GM21529 (cell line): Measurements from ENCODE around the gene TXNL4B.
"Not testable (repeated sequence)": the region's sequence is repeated elsewhere in the genome, so short reads cannot be mapped to it uniquely, and the experiment has no call there.

ENCODE experiments used
- ATAC-seq: cut with Tn5 transposase; IDR thresholded peaks from one replicate; pipeline ENCODE4 v1.9.1; 2021; ENCODE audit not compliant: unreplicated experiment

TXNL4B gene

GRCh38 chr16:72076991-72077706, 16.3 kb downstream of the TXNL4B start:
- ATAC-seq = not testable (repeated sequence)

DNA sequence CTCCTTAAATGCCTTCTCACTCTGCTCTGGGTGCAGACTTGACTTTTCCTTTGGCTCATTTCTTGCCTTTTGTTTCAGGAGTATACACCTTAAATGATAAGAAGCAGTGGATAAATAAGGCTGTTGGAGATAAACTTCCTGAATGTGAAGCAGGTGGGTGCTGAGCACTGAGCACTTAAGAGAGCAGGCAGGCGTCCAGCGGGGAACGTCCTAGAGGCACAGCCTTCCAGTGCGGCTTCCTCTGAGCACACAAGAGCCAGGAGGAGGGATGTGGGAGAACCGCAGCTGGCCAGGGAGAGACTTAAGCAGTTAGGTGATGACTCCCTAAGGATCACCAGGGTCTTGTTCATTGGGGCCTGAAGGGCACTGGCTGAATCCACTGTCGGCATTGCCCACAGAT, 18.4 kb downstream of the TXNL4B start:
- ATAC-seq = not testable (repeated sequence)

DNA sequence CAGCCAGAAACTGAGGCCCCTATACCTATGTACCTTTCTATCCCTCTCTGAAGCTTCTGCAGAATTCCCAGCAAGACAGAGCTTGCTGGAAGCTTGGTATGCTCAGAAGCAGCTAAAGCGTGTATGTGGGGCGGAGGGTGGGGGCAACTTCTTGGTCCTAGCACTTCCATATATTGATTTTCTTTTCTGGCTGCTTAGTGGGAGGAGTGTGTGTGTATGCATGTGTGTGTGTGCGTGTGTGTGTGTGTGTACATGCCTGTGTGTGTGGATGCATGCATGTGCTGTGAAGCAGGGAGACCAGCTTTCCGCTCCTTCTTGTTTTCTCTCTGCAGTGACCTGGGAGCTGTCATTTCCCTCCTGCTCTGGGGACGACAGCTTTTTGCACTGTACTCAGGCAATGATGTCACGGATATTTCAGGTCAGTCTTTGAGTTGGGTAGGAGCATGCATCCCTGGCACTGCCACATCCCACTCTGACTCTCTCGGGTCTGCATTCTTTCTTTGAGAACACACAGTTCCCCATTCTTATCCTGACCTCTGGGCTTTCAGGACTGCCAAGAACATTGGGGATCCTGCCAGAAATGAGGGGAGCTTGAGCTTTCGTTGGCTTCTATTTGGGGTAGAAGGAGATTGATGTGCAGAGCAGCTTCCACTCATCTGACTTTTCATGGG, 19.7 kb downstream of the TXNL4B start:
- no peak for ATAC-seq

DNA sequence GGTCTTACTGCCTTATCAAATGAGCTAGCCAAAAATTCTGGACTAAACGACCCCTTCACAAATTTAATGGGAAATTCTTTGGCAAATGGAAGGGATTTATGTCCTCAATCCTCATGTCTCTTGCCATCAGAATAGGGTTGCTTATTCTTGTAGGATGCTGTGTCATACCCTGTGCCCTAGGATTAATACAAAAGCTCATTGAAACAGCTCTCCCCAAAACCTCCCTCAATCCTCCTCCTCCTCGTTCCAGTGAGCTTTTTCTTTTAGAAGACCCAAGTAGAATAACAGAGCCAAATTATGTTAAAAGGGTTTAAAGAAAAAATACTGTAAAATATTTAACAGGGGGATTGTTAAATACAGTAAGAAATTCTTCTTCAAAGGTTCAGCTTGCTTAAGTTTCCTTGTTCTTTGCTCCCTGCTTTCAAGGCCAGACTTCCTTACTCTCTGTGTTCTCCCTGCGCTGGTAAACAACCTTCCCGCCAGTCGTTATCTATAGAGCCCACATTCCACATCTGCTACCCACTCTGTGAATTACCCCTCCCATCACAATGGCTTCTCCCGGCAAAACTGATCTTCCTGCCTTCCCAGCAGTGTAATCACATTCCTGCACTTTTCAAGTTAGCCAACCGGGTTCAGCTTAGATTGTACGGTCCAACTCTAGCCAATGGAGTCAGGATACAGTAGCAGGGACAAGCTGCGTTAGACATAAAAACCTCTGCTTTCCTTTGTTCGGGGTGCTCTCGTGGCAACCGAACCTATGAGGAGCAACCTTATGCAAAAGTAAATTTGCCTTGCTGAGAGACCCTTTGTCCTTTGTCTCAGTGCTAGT, 20.7 kb downstream of the TXNL4B start:
- no peak for ATAC-seq

DNA sequence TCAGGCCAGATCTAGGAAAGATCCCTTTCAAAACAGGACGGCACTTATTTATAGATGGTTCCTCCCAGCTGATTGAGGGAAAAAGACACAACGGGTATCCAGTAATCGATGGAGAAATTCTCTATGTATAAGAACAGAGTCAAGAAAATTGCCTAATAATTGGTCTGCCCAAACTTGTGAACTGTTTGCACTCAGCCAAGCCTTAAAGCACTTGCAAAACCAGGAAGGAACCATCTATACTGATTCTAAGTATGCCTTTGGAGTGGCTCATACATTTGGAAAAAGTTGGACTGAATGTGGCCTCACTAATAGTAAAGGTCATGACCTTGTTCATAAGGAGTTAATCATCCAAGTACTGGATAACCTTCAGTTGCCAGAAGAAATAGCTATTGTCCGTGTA, 24.5 kb downstream of the TXNL4B start:
- no peak for ATAC-seq

DNA sequence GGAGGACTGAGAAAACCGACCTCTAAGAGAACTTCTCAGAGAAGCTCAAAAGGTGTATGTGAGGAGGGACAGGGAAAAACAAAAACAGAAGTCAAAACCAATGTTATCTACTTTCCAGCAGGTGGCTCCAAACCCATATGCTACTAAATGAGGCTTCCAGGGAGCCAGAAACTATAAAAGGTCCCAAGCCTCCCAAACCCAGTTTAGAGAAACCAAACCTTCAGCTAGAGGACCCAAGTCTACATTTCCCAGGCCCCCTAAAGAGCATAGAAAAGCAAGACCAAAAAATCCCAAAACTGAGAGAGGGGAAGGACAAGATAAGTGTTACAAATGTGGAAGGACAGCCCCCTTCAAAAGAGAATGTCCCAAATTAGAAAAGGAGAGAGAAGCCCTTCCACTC, 26.7 kb downstream of the TXNL4B start:
- ATAC-seq = no peak

GRCh38 chr16:72064361-72064894, 29.0 kb downstream of the TXNL4B start:
- no peak for ATAC-seq

GRCh38 chr16:72061564-72061963, 31.9 kb downstream of the TXNL4B start:
- no peak for ATAC-seq

DNA sequence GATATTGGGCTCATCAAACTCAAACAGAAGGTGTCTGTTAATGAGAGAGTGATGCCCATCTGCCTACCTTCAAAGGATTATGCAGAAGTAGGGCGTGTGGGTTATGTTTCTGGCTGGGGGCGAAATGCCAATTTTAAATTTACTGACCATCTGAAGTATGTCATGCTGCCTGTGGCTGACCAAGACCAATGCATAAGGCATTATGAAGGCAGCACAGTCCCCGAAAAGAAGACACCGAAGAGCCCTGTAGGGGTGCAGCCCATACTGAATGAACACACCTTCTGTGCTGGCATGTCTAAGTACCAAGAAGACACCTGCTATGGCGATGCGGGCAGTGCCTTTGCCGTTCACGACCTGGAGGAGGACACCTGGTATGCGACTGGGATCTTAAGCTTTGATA, 33.0 kb downstream of the TXNL4B start:
- no peak for ATAC-seq

GRCh38 chr16:72059060-72059459, 34.4 kb downstream of the TXNL4B start:
- not testable (repeated sequence) for ATAC-seq

DNA sequence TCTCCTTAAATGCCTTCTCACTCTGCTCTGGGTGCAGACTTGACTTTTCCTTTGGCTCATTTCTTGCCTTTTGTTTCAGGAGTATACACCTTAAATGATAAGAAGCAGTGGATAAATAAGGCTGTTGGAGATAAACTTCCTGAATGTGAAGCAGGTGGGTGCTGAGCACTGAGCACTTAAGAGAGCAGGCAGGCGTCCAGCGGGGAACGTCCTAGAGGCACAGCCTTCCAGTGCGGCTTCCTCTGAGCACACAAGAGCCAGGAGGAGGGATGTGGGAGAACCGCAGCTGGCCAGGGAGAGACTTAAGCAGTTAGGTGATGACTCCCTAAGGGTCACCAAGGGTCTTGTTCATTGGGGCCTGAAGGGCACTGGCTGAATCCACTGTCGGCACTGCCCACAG, 36.1 kb downstream of the TXNL4B start:
- not testable (repeated sequence) for ATAC-seq

DNA sequence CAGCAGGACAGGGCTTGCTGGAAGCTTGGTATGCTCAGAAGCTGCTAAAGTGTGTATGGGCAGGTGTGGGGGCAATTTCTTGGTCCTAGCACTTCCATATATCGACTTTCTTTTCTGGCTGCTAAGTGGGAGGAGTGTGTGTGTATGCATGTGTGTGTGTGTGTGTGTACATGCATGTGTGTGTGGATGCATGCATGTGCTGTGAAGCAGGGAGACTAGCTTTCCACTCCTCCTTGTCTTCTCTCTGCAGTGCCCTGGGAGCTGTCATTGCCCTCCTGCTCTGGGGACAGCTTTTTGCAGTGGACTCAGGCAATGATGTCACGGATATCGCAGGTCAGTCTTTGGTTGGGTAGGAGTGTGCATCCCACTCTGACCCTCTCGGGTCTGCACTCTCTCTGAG, 37.5 kb downstream of the TXNL4B start:
- ATAC-seq = no peak

- ATAC-seq = not testable (repeated sequence)
Observed at GRCh38 chr16:72054254-72054847, 39.1 kb downstream of the TXNL4B start, which contains the start of gene HP. Gene HP (plus strand): TSS chr16:72054505. CDS start chr16:72054653, 148 bp downstream.

DNA sequence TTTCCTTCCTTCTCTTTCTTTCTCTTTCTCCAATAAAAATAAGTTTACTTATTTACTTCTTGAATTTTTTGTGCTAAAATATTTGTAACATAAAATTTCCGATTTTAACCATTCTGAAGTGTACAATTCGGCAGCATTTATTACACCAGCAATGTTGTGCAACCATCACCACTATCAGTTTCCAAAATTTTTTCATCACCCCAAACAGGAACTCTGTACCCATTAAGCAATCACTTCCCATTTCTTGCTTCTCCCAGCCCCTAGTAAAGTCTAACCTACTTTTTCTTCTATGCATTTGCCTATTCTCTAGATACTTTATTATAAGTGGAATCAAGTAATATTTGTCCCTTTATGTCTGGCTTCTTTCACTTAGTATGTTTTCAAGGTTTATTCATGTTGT, 41.6 kb downstream of the TXNL4B start:
- ATAC-seq = no peak

- ATAC-seq = no peak
Observed at GRCh38 chr16:72050769-72051464, 42.5 kb downstream of the TXNL4B start.

- ATAC-seq = no peak
Observed at GRCh38 chr16:72049110-72049509, 44.3 kb downstream of the TXNL4B start.

DNA sequence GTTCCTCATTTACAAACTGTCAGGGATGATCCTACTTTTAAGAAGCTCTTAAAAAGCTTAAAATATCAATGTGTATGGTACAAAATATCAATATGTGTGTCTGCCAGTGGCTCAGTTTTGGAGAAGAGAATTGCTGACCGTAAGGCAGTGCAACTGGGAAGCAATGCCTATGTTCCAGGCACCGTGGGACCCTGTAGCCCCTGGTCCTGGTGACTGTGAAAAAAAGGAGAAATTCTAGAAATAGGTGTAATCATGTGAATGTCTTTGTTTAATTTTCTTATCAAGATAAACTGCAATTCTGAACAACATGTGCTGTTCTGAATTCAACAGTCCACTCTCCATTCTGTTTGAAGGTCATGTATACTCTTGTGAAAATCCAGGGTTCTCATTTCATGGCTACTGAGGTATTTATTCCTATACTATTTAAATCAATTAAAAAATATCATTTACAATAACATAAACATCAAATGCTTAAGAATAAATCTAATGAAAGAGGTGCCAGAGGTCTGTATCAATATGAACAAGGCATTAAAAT, 48.5 kb downstream of the TXNL4B start:
- no peak for ATAC-seq

GRCh38 chr16:72044296-72044695, 49.1 kb downstream of the TXNL4B start:
- no peak for ATAC-seq

GRCh38 chr16:72043539-72043938, 49.9 kb downstream of the TXNL4B start:
- no peak for ATAC-seq

- no peak for ATAC-seq
Observed at GRCh38 chr16:72043058-72043457, 50.4 kb downstream of the TXNL4B start.
